NCI-H1092 treated with DMSO at 0.1 percent for 48 hours (cell line): ENCODE data around the gene DCTN1.

ENCODE experiments used
- DNase-seq: peaks from one replicate; lab custom pipeline; 2025; lab: John Stamatoyannopoulos, UW

The DCTN1 gene

GRCh38 chr2:74321737-74322136, 58.4 kb downstream of the DCTN1 start:
- DNase-seq, result no peak

- DNase-seq, result peak; percentile 30
Measured at GRCh38 chr2:74317701-74318100, 62.4 kb downstream of the DCTN1 start.

GRCh38 chr2:74316627-74317295, 63.4 kb downstream of the DCTN1 start:
- no peak for DNase-seq

GRCh38 chr2:74314107-74314506, 66.0 kb downstream of the DCTN1 start:
- no peak for DNase-seq

GRCh38 chr2:74313497-74313896, 66.6 kb downstream of the DCTN1 start:
- DNase-seq, result no peak

- DNase-seq, result no peak
Measured at GRCh38 chr2:74312913-74313312, 67.2 kb downstream of the DCTN1 start.
